GM21737 (cell line): Measurements from ENCODE around the gene AGBL1.

Experiments used
- ATAC-seq: cut with Tn5 transposase; IDR thresholded peaks from one replicate; pipeline ENCODE4 v1.9.1; 2021; ENCODE audit warnings: mild to moderate bottlenecking, moderate library complexity; ENCODE audit not compliant: unreplicated experiment

AGBL1 gene

GRCh38 chr15:86079508-86080266 lies at the start of gene AGBL1:
AGBL1 (plus strand) TSS chr15:86079871.
- ATAC-seq, result no peak

DNA sequence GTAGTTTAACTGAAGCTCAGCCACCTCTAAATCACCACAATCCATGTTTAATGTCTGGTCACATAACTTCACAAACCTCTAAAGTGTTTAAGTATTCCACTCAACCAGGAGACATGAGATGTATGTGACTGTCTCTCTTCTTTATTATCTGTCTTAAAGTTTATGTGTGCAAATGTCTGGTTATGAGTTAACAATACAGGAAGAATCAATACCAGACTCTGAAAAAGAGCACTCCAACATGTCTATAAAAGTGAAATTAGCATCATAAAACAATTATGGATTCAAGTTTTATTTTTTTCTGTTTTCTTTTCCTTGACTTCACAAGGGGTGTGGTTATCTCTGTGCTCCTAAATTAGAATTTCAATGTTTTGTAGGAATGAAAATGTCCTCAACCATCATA lies 44.8 kb upstream of the AGBL1 start:
- no peak for ATAC-seq

DNA sequence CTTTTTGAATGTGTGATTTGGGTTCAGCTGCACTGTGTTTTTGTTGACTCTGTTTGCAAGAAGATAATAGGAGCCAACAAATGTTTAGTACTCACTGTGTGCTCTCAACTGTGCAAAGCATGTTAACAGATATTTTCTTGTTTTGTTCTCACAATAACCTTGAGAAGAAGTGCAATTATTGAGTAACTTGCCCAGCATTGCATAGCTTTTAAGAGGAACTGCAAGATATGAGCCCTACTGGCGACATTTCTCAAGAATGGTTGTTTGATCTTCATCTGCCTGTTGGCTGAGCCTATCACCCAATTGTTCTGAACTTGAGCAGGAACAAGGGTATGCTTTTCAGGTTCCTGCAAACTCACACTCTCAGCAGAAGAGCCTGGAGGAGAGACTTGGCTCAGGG lies 43.4 kb upstream of the AGBL1 start:
- ATAC-seq, result no peak

GRCh38 chr15:86038491-86038890 lies 41.2 kb upstream of the AGBL1 start:
- no peak for ATAC-seq

GRCh38 chr15:86040356-86041033 lies 39.2 kb upstream of the AGBL1 start:
- no peak for ATAC-seq

- ATAC-seq, result no peak
These were observed 38.3 kb upstream of the AGBL1 start for GRCh38 chr15:86041399-86041798.

DNA sequence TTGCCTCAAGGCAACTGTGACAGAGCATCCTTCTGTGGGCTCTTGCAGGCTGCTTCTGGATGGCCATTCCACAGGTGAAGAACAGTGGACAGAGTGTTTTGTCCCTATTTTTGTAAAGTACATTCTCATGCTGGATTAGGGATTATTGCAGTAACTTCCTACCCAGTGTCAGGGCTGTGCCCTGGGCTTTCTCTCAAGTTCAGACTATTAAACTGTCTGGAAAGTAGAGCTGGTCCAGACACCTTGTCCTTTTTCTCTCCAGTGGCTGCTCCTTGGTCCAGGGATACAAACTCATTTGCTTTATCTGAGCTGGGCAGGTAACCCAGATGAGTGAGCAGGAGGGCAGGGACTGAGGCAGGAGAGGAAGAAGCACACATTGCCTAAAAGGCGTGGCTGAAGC lies 37.4 kb upstream of the AGBL1 start:
- no peak for ATAC-seq

- ATAC-seq, result no peak
These were observed 34.7 kb upstream of the AGBL1 start for GRCh38 chr15:86044981-86045380.

GRCh38 chr15:86054338-86054737 lies 25.3 kb upstream of the AGBL1 start:
- no peak for ATAC-seq

GRCh38 chr15:86055688-86056087 lies 24.0 kb upstream of the AGBL1 start:
- no peak for ATAC-seq

DNA sequence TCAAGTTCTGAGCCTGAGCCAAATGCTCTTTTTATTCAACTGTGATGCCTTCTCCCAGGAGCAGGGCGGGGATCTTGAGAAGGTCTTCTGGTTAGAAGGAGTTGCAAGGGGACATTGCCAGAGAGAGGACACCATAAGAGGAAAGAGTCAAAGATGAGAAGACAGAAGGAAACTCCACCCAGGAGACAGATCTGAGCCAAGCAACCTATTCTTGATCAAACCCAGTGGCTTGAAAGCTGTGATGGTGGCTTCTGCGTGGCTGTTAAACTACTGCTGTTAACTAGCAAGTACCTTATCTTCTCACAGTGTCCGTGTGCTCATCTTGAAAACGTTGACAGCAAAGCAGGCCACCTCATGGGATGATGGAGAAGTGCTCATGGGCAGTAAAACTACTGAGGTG lies 19.8 kb upstream of the AGBL1 start:
- ATAC-seq, result no peak

DNA sequence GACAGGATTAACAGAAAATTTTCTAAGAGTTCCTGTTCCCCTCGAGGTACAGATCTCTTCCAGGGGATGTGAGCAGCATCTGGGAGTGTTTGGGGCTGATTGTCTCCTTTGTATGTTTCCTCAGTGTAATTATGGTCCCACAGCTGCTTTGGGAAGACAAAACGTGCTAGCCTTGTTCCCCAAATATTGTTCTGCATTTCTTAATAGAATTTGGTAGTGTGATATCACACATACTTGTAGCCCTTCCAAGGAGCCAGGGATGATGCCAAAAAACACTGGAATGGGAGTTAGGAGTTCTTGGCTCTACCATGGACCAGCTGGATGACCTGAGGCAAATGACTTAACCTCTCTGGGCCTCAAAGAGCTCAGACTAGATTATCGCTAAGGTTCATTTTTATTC lies 19.0 kb upstream of the AGBL1 start:
- ATAC-seq, result no peak

GRCh38 chr15:86061581-86061980 lies 18.1 kb upstream of the AGBL1 start:
- no peak for ATAC-seq

DNA sequence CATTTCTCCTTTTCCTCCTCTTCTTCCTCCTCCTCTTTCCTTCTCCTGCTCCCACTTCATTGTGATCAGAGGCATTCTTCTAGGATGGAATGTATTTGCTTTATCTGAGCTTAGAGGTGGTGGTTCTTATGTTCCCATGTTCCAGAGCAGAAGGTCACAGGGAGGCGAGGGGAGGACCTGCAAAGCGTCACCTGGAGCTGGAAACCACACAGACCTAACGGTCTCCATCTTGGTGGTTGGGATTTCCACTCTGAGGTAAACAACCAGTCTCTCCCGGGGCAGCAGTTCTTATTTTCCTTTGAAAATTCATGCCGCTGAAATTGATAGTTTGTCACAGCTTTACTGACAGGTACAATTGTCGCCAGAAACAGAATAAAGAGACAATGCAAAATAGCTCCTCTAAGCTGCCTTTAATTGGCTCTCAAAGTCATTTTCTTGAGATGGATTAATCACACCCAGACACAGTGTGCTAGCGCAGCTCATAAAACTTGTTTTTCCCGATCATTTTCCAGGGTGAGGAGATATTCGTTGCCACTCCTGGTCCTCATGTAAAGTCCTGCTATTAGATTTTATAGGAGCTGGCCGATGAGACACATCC lies 16.9 kb upstream of the AGBL1 start:
- ATAC-seq, result no peak

DNA sequence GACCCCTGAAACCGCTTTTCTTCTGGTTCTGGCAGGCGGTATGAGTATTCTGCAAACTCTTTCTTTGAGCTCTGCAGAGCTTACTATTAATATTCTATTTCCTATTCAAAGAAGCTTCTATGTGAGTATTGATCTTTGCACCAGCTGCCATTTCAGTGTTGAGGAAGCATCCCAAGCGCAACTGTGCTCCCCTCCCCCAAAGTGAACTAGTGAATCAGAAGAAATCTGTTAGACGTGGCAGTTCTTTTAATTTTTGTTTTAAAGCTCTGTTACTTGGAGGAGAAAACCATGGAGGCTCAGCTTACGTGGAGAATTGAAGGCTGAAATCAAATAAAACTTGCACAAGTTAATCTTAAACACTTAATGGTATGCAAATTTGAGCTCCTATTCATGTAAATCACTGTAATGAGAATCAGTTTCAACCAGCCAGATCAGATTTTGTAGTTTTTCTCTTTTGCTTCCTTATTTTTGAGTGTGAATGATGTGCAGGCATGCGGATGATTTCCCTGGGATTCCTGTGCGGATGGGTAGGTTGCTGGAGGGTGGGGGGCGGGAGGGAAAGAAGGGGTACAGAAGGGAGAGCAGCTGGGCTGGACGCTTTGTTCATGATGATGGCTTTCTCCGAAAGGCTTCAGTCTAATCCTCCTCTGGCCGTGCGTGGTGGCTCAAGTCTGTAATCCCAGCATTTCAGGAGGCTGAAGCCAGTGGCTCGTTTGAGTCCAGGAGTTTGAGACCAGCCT lies 16.1 kb upstream of the AGBL1 start:
- no peak for ATAC-seq

DNA sequence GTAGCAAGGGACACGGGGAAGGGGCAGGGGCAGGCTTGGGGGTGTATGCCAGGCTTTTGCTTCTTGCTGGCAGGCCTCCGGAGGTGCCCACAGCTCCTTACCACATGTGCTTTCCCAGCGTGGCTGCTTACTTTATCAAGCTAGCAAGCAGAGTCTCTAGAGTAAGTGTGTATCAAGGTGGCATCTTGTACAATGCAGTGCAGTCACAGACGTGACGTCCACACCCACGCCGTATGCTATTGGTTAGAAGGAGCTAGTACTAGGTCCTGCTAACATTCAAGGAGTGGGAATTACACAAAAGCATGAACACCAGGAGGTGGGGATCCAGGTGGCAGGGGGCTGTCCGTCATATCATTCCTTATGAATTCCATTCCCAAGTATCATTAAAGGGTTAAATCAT lies 15.3 kb upstream of the AGBL1 start:
- ATAC-seq, result no peak

GRCh38 chr15:86066174-86066834 lies 13.4 kb upstream of the AGBL1 start:
- ATAC-seq, result no peak

DNA sequence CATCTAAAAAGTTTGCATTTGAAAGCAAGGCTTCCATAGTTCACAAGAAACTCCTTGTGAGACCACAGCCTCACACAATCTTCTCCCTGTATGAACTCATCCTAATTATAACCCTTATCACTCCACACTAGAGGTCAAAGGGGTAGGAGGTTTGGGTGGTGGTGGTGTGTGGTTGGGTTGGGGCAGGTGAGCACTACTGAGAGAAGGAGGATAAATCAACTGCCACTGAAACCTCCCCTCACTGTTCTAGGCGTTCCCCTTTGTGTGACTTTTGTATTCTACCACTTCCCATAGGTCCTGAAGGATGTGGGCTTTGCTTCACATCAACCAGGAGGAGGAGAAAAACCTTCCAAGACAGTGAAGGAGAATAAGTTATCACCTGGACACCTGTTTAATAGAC lies 6.4 kb upstream of the AGBL1 start:
- ATAC-seq, result no peak

DNA sequence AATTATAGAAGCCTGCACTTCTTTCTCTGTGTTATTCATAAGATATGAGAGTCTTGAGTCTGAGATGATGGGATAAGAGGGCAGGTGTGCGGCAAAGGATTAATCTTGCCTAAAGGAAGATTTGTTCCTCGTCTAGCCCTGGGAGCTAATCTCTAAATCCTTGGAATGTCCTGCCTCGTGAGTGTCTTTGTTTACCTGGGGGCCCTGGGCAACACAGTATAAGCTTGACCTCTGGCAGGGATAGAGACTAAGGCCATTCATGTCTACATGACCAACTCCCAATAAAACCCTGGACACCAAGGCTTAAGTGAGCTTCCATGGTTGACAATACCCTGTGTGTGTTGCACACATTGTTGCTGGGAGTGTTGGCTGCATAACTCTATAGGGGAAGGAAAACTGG lies 3.2 kb upstream of the AGBL1 start:
- ATAC-seq, result no peak

GRCh38 chr15:86077070-86077469 lies 2.6 kb upstream of the AGBL1 start:
- no peak for ATAC-seq

- ATAC-seq, result no peak
These were observed 631 bp downstream of the AGBL1 start for GRCh38 chr15:86080302-86080701.
